Sigmoid colon (tissue), 7 donors: ENCODE results near the gene BBC3. TPM values are rescaled to one million over a fixed set of nuclear protein-coding genes. Genes with fewer than 3 reads are reported as not detected.

ENCODE experiments used
- DNase-seq: peaks from one replicate; pipeline ENCODE4 v3.0.0-alpha.2; 2019
- H3K27ac ChIP-seq, 4 donors: fragments of 200-600 bp; sonication (generic); one replicate each; pipeline ENCODE4 v1.5.1; 2016 to 2019; ENCODE audit warnings: mild to moderate bottlenecking in 1 of 4
- H3K27me3 ChIP-seq, 3 donors: fragments of 200-600 bp; sonication (generic); one replicate each; pipeline ENCODE4 v1.5.1; 2019; ENCODE audit warnings: mild to moderate bottlenecking in 1 of 3
- H3K36me3 ChIP-seq, 4 donors: fragments of 200-600 bp; sonication (generic); one replicate each; pipeline ENCODE4 v1.5.1; 2016 to 2019
- H3K4me1 ChIP-seq, 4 donors: fragments of 200-600 bp; sonication (generic); one replicate each; pipeline ENCODE4 v1.5.1; 2017 to 2019
- H3K4me3 ChIP-seq, 4 donors: fragments of 200-600 bp; sonication (generic); one replicate each; pipeline ENCODE4 v1.5.1; 2017 to 2019; ENCODE audit warnings: mild to moderate bottlenecking in 2 of 4, moderate library complexity in 1 of 4
- H3K9me3 ChIP-seq, 4 donors: fragments of 200-600 bp in 3 of 4; sonication (generic) in 3 of 4; one replicate each; pipeline versions ENCODE4 v1.5.1 to v1.6.1; 2013 to 2019
- EP300 ChIP-seq, 4 donors: sonication (generic); formaldehyde crosslinking; IDR thresholded peaks; one replicate each; pipeline ENCODE4 v1.6.1; 2017; ENCODE audit warnings: antibody characterized with exemption in 4 of 4
- POLR2A ChIP-seq, 2 donors: fragments of 450-650 bp; IDR thresholded peaks; one replicate each; pipeline ENCODE4 v1.6.1; 2016; ENCODE audit warnings: antibody characterized with exemption in 2 of 2, mild to moderate bottlenecking in 2 of 2, moderate library complexity in 2 of 2
- POLR2AphosphoS5 ChIP-seq, 4 donors: sonication (generic); formaldehyde crosslinking; IDR thresholded peaks; one replicate each; pipeline ENCODE4 v1.6.1; 2017; ENCODE audit warnings: antibody characterized with exemption in 4 of 4
- WGBS, 2 donors: extraction: QIAGEN DNeasy Blood & Tissue Kit; methylation state at CpG; one replicate each; pipeline ENCODE4 v1.1.7; 2013; 5-methylcytosine and 5-hydroxymethylcytosine counted together
- intact Hi-C: fragments of 100-400 bp; cut with DNase I; formaldehyde crosslinking; loops from one replicate; pipeline ENCODE4 v1.15.1; 2023
- polyA plus RNA-seq, 3 donors: library from polyadenylated mRNA; stranded (reverse); fragments of 200-250 nt; gene quantifications; one replicate each; pipeline ENCODE4 v1.2.3, GENCODE V29; 2013
- small RNA-seq, 3 donors: library from RNA; depleted of rRNA; stranded (forward); fragments of <200 nt; gene quantifications; one replicate each; pipeline ENCODE3, GENCODE V24; 2016
- total RNA-seq, 4 donors: library from RNA; depleted of rRNA; stranded (reverse); fragments of >200 nt; gene quantifications; one replicate each; pipeline ENCODE4 v1.1.0, GENCODE V29; 2016
- TF ChIP-seq, protein P1 (sequence below), 4 experiments: fragments of 450-650 bp in 3 of 4; fragments of 200-600 bp in 1 of 4; IDR thresholded peaks; one replicate each; pipeline ENCODE4 v1.5.1; 2016 to 2019; ENCODE audit warnings: antibody characterized with exemption in 4 of 4, mild to moderate bottlenecking in 3 of 4, moderate library complexity in 2 of 4
- donor health status: healthy with polysubstance abuse.
- donor health status: Bipolar disorder and iron deficiency.
- donor health status: healthy.

Gene BBC3
- total and polyA plus RNA-seq, 7 donors, result 2.5 to 39.5 (median 5.4) TPM

DNA sequence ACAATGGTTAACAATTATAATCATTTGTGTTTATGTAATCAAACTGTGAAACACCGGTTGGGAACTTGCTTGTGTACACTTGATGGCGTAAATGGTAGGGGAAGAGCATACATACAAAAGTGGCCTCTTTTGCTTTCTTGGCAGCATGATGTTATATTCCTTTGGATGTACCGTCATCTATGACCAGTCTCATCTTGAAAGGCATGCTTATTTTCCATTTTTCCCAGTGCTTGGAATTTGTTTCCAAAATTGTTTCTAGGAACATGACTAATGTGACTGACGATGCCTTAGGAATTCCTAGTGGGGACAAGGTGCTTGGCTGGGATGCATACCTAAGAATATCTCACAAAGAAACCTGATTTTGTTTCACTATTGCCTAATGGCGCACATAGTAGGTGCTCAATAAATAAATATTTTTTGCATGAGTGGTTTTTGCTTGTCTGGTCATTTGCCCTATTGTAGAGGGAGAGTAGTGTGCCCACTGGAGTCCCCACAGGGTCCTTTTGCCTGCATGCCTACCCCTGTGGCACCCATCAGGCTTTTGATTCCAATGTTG lies 54.9 kb downstream of the BBC3 start:
- H3K36me3 ChIP-seq, result peaks cover 0 to 33% (median 23%) of the 10 kb centered on the region in 4 donors
- H3K4me3 ChIP-seq, result no peak overlapping the region
- 65 to 72% methylated on average over 5 of the region's 5 CpGs for WGBS, 2 donors
- peaks cover 0 to 39% (median 35%) of the 10 kb centered on the region in 4 donors for H3K4me1 ChIP-seq
- no peak for DNase-seq
- peak overlapping the region; percentile 62 to 87 (median 75) for H3K27ac ChIP-seq
- no peaks in the 10 kb centered on the region for H3K9me3 ChIP-seq
- no peaks in the 10 kb centered on the region for H3K27me3 ChIP-seq
- intact Hi-C loops, result no loop called here
- no peak for TF ChIP-seq POLR2A (IDR thresholded peaks at IDR 0.05)
- no peak for TF ChIP-seq POLR2AphosphoS5 (IDR thresholded peaks at IDR 0.05)
- TF ChIP-seq, protein P1, sequence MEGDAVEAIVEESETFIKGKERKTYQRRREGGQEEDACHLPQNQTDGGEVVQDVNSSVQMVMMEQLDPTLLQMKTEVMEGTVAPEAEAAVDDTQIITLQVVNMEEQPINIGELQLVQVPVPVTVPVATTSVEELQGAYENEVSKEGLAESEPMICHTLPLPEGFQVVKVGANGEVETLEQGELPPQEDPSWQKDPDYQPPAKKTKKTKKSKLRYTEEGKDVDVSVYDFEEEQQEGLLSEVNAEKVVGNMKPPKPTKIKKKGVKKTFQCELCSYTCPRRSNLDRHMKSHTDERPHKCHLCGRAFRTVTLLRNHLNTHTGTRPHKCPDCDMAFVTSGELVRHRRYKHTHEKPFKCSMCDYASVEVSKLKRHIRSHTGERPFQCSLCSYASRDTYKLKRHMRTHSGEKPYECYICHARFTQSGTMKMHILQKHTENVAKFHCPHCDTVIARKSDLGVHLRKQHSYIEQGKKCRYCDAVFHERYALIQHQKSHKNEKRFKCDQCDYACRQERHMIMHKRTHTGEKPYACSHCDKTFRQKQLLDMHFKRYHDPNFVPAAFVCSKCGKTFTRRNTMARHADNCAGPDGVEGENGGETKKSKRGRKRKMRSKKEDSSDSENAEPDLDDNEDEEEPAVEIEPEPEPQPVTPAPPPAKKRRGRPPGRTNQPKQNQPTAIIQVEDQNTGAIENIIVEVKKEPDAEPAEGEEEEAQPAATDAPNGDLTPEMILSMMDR (IDR thresholded peaks at IDR 0.05), result no peak
- TF ChIP-seq EP300 (IDR thresholded peaks at IDR 0.05), result no peak

DNA sequence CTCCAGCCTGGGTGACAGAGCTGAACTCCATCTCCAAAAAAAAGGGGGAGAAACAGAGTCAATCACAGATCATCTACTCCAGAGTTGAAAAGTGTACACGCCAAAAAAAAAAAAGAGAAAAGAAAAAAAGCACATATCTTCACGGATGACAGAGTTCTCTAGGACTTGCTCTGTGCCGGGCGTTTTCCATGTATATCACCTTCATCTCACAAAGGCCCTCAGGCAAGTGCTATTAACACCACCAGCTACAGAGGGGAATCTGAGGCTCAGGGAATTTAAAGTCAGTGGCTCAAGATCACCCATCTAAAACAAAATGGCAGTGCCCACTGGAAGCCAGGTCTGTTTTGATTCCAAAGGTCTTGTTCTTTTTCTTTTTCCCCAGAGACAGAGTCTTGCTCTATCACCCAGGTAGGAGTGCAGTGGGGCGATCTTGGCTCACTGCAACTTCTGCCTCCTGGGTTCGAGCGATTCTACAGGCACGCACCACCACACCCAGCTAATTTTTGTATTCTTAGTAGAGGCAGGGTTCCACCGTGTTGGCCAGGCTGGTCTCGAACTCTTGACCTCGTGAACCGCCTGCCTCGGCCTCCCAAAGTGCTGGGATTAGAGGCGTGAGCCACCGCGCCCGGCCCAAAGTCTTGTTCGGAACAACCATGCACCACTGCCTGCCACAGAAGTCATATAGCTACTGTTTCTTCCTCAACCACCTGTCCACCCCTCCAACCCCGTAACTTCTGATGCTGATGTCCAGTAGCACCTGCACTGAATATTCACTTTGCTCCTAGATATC lies 58.1 kb downstream of the BBC3 start:
- peaks cover 0 to 29% (median 25%) of the 10 kb centered on the region in 4 donors for H3K4me1 ChIP-seq
- TF ChIP-seq EP300 (IDR thresholded peaks at IDR 0.05) (no peak), POLR2AphosphoS5 (IDR thresholded peaks at IDR 0.05) (no peak), POLR2A (IDR thresholded peaks at IDR 0.05) (no peak)
- TF ChIP-seq, protein P1 (IDR thresholded peaks at IDR 0.05), result no peak
- H3K9me3 ChIP-seq, result no peaks in the 10 kb centered on the region
- no peaks in the 10 kb centered on the region for H3K27me3 ChIP-seq
- intact Hi-C loops, result no loop called here
- no peak overlapping the region for H3K4me3 ChIP-seq
- peaks cover 8 to 63% (median 37%) of the 10 kb centered on the region in 4 donors for H3K36me3 ChIP-seq
- H3K27ac ChIP-seq, result no peak overlapping the region
- no peak for DNase-seq
- WGBS, 2 donors, result 92 to 94% methylated on average over 19 of the region's 19 CpGs

Small RNA genes within 50 kb of the gene (small RNA-seq; reads per million reads assigned to genes)
- 0 reads per million in 3 donors for gene MIR3190

Other genes starting within 250 kb of the BBC3 start
- gene NPAS1, start 211.4 kb downstream of the BBC3 start, total RNA-seq, result 1 to 10 TPM in 1 of 4 donors, under 1 TPM in 1, not detected in 2; 0.28 to 1.4 TPM
- under 1 TPM in 2 of 3 donors, not detected in 1; 0.77 to 0.92 TPM for gene NPAS1, start 211.4 kb downstream of the BBC3 start, polyA plus RNA-seq
- 10 to 100 TPM; 19.9 to 33.2 (median 23.8) TPM for gene TMEM160, start 182.6 kb downstream of the BBC3 start, total RNA-seq
- gene TMEM160, start 182.6 kb downstream of the BBC3 start, polyA plus RNA-seq, result 10 to 100 TPM in 1 of 3 donors, 1 to 10 TPM in 2; 3.0 to 14.5 (median 4.6) TPM
- gene ZC3H4, start 117.4 kb downstream of the BBC3 start, total RNA-seq, result 10 to 100 TPM; 19.3 to 25.3 (median 21.8) TPM
- gene ZC3H4, start 117.4 kb downstream of the BBC3 start, polyA plus RNA-seq, result 10 to 100 TPM in 1 of 3 donors, 1 to 10 TPM in 2; 5.4 to 21.9 (median 6.7) TPM
- 100 to 1,000 TPM; 109 to 191 (median 161) TPM for gene SAE1, start 100.4 kb downstream of the BBC3 start, total RNA-seq
- gene SAE1, start 100.4 kb downstream of the BBC3 start, polyA plus RNA-seq, result 10 to 100 TPM; 50.5 to 82.6 (median 57.3) TPM
- 10 to 100 TPM; 13.2 to 33.1 (median 20.9) TPM for gene CCDC9, start 25.3 kb upstream of the BBC3 start, total RNA-seq
- 10 to 100 TPM; 16.2 to 42.8 (median 18.7) TPM for gene CCDC9, start 25.3 kb upstream of the BBC3 start, polyA plus RNA-seq
- gene INAFM1, start 43.7 kb upstream of the BBC3 start, total RNA-seq, result 10 to 100 TPM in 3 of 4 donors, 1 to 10 TPM in 1; 8.6 to 16.3 (median 14.8) TPM
- gene INAFM1, start 43.7 kb upstream of the BBC3 start, polyA plus RNA-seq, result 10 to 100 TPM in 1 of 3 donors, 1 to 10 TPM in 2; 3.0 to 10.7 (median 7.8) TPM
- gene C5AR1, start 78.7 kb upstream of the BBC3 start, total RNA-seq, result 10 to 100 TPM in 2 of 4 donors, 1 to 10 TPM in 2; 6.9 to 19.4 (median 8.9) TPM
- gene C5AR1, start 78.7 kb upstream of the BBC3 start, polyA plus RNA-seq, result 10 to 100 TPM in 1 of 3 donors, 1 to 10 TPM in 2; 5.4 to 10.6 (median 6.7) TPM
- 1 to 10 TPM; 1.1 to 2.7 (median 1.6) TPM for gene C5AR2, start 101.0 kb upstream of the BBC3 start, total RNA-seq
- 1 to 10 TPM in 1 of 3 donors, under 1 TPM in 2; 0.60 to 1.4 (median 0.69) TPM for gene C5AR2, start 101.0 kb upstream of the BBC3 start, polyA plus RNA-seq
- 10 to 100 TPM in 2 of 4 donors, 1 to 10 TPM in 2; 8.6 to 11.9 (median 9.6) TPM for gene DHX34, start 118.1 kb upstream of the BBC3 start, total RNA-seq
- 10 to 100 TPM in 1 of 3 donors, 1 to 10 TPM in 2; 3.0 to 12.7 (median 3.7) TPM for gene DHX34, start 118.1 kb upstream of the BBC3 start, polyA plus RNA-seq
- 10 to 100 TPM; 11.8 to 19.4 (median 13.4) TPM for gene MEIS3, start 188.3 kb upstream of the BBC3 start, total RNA-seq
- 1 to 10 TPM in 2 of 3 donors, under 1 TPM in 1; 0.92 to 7.6 (median 7.2) TPM for gene MEIS3, start 188.3 kb upstream of the BBC3 start, polyA plus RNA-seq
- gene SLC8A2, start 240.7 kb upstream of the BBC3 start, total RNA-seq, result 10 to 100 TPM in 2 of 4 donors, 1 to 10 TPM in 2; 5.9 to 39.9 (median 19.0) TPM
- gene SLC8A2, start 240.7 kb upstream of the BBC3 start, polyA plus RNA-seq, result 1 to 10 TPM in 1 of 3 donors, not detected in 2; 1.1 TPM